ENCODE data around the gene GSTO2.

The GSTO2 gene

GRCh38 chr10:104317269-104317710 lies 48.3 kb downstream of the GSTO2 start:
- peaks cover 40% of the 10 kb centered on the region for H3K36me3 Mint-ChIP-seq (ENCODE audit: low read depth)
- peaks cover 49% of the 10 kb centered on the region for H3K4me1 Mint-ChIP-seq
- H3K27ac Mint-ChIP-seq, result peak overlapping the region in 2 of 3 experiments; percentile 24 to 52
- H3K9me3 Mint-ChIP-seq, result no peaks in the 10 kb centered on the region
- H3K27me3 Mint-ChIP-seq (ENCODE audit: low read depth), result no peaks in the 10 kb centered on the region
- TF ChIP-seq CTCF (IDR thresholded peaks at IDR 0.05; ENCODE audit: unreplicated experiment in 3 of 3), result no peak
- peak overlapping the region in 1 of 3 experiments; percentile 18 for H3K4me3 Mint-ChIP-seq

- Mint-ChIP-seq H3K27me3 (ENCODE audit: low read depth) (no peaks in the 10 kb centered on the region), H3K9me3 (no peaks in the 10 kb centered on the region), H3K4me3 (no peak overlapping the region), H3K4me1 (peaks cover 50% of the 10 kb centered on the region), H3K27ac (peak overlapping the region in 2 of 3 experiments; percentile 24 to 52), H3K36me3 (ENCODE audit: low read depth) (peaks cover 36% of the 10 kb centered on the region)
- TF ChIP-seq CTCF (IDR thresholded peaks at IDR 0.05; ENCODE audit: unreplicated experiment in 3 of 3), result no peak
Measured at GRCh38 chr10:104317726-104318299, 48.8 kb downstream of the GSTO2 start.

- peaks cover 31% of the 10 kb centered on the region for H3K36me3 Mint-ChIP-seq (ENCODE audit: low read depth)
- no peak for TF ChIP-seq CTCF (IDR thresholded peaks at IDR 0.05; ENCODE audit: unreplicated experiment in 3 of 3)
- no peak overlapping the region for H3K4me3 Mint-ChIP-seq
- peaks cover 54% of the 10 kb centered on the region for H3K4me1 Mint-ChIP-seq
- H3K9me3 Mint-ChIP-seq, result no peaks in the 10 kb centered on the region
- no peaks in the 10 kb centered on the region for H3K27me3 Mint-ChIP-seq (ENCODE audit: low read depth)
- H3K27ac Mint-ChIP-seq, result no peak overlapping the region
Measured at GRCh38 chr10:104318326-104318725, 49.3 kb downstream of the GSTO2 start.

GRCh38 chr10:104318810-104319741 lies 50.1 kb downstream of the GSTO2 start:
- peak overlapping the region in 1 of 3 experiments; percentile 55 for H3K27ac Mint-ChIP-seq
- TF ChIP-seq CTCF (IDR thresholded peaks at IDR 0.05; ENCODE audit: unreplicated experiment in 3 of 3), result no peak
- H3K4me3 Mint-ChIP-seq, result no peak overlapping the region

GRCh38 chr10:104321226-104321625 lies 52.2 kb downstream of the GSTO2 start:
- H3K27me3 Mint-ChIP-seq (ENCODE audit: low read depth), result peaks cover 4% of the 10 kb centered on the region
- peaks cover 24% of the 10 kb centered on the region for H3K36me3 Mint-ChIP-seq (ENCODE audit: low read depth)
- H3K27ac Mint-ChIP-seq, result peak overlapping the region in 2 of 3 experiments; percentile 46 to 58
- TF ChIP-seq CTCF (IDR thresholded peaks at IDR 0.05; ENCODE audit: unreplicated experiment in 3 of 3), result no peak
- H3K9me3 Mint-ChIP-seq, result no peaks in the 10 kb centered on the region
- H3K4me1 Mint-ChIP-seq, result peaks cover 69% of the 10 kb centered on the region
- H3K4me3 Mint-ChIP-seq, result no peak overlapping the region

More at GRCh38 chr10:104318810-104319741, 50.1 kb downstream of the GSTO2 start:
- peaks cover 4% of the 10 kb centered on the region for H3K27me3 Mint-ChIP-seq (ENCODE audit: low read depth)
- H3K36me3 Mint-ChIP-seq (ENCODE audit: low read depth), result peaks cover 26% of the 10 kb centered on the region
- no peaks in the 10 kb centered on the region for H3K9me3 Mint-ChIP-seq
- H3K4me1 Mint-ChIP-seq, result peaks cover 59% of the 10 kb centered on the region
